ENCODE measurements around the gene MAD1L1. TPM values are rescaled to one million over a fixed set of nuclear protein-coding genes. Genes with fewer than 3 reads are reported as not detected.

Gene MAD1L1
- total and polyA plus RNA-seq, 10 donors, result 47.3 to 118 (median 68.2) TPM

DNA sequence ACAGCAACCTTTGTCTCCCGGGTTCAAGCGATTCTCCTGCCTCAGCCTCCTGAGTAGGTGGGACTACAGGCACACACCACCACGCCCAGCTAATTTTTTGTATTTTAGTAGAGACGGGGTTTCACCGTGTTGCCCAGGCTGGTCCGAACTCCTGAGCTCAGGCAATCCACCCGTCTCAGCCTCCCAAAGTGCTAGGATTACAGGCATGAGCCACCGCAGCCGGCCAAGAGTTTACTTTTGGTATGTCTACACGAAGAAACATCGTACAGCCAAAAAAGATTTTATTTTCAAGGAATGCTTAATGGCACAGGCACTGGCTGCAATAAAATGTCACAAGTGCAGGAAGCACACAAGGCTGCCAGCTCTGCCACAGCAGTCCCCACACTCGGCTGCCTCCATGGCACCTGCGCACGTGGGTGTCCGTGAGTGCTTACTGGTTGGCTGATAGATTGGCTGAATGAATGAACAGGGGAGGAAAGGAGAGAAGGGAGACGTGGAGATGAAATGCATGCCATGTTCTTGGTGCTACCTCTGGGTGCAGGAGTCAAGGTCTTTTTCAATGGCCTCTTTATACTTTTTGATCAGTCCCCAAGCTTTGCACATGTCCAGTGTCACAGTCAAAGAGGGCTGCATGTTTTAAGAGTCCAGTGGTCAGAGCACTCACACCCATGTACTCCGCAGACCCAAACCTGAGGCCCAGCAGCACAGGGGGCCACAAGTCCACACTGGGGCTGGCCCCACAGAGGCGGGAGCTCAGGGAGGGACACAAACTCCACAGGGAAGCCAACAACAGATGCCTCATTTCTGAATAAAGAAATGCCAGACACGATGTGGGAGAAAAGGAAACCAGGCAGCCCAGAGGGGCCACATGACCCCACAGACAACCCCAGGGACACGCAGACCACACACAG is 198.2 kb downstream of the MAD1L1 start:
- intact Hi-C loops (cut with DNase I; ENCODE audit: low total_unique reads), result no loop called here
- peak; percentile 63 for DNase-seq
- 77 to 87% (median 83%) methylated on average over 19 to 20 of the region's 20 CpGs for WGBS, 5 donors

DNA sequence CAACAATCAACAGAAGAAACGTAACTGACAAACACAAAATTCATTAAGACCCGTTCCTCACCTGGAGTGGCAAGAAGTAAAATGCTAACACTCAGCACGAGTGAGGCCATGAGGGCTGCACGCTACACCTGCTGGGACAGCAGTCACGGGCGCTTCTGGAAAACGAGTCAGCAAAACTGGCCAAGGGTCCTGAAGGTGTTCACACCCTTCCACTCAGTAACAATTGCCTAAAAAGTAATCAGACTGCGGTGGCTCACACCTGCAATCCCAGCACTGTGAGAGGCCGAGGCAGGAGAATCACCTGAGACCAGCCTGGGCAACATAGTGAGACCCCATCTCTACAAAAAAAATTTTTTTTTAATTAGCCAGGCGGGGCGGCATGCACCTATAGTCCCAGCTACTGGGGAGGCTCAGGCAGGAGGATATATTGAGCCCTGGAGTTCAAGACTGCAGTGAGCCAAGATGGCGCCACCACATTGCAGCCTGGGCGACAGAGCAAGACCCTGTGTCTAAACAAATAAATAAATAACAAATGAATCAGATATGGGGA is 199.1 kb downstream of the MAD1L1 start:
- H3K36me3 ChIP-seq, result no peaks in the 10 kb centered on the region
- H3K27me3 ChIP-seq (replicated peaks in 1 of 7), result no peaks in the 10 kb centered on the region
- no peak overlapping the region for H3K27ac ChIP-seq
- H3K9me3 ChIP-seq, result peaks cover 0 to 14% (median 7%) of the 10 kb centered on the region in 8 donors
- TF ChIP-seq, protein P1, sequence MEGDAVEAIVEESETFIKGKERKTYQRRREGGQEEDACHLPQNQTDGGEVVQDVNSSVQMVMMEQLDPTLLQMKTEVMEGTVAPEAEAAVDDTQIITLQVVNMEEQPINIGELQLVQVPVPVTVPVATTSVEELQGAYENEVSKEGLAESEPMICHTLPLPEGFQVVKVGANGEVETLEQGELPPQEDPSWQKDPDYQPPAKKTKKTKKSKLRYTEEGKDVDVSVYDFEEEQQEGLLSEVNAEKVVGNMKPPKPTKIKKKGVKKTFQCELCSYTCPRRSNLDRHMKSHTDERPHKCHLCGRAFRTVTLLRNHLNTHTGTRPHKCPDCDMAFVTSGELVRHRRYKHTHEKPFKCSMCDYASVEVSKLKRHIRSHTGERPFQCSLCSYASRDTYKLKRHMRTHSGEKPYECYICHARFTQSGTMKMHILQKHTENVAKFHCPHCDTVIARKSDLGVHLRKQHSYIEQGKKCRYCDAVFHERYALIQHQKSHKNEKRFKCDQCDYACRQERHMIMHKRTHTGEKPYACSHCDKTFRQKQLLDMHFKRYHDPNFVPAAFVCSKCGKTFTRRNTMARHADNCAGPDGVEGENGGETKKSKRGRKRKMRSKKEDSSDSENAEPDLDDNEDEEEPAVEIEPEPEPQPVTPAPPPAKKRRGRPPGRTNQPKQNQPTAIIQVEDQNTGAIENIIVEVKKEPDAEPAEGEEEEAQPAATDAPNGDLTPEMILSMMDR (IDR thresholded peaks at IDR 0.05 in 8 of 11, conservative IDR thresholded peaks at IDR 0.05 in 3 of 11), result no peak
- no peak for TF ChIP-seq POLR2AphosphoS5 (IDR thresholded peaks at IDR 0.05)
- H3K4me1 ChIP-seq, result peaks cover 23 to 71% (median 47%) of the 10 kb centered on the region in 6 donors
- H3K4me3 ChIP-seq, result no peak overlapping the region
- intact Hi-C loops (cut with DNase I; ENCODE audit: low total_unique reads), result no loop called here
- WGBS, 5 donors, result 93 to 99% (median 96%) methylated on average over 13 of the region's 13 CpGs
- peak; percentile 39 for DNase-seq

More for the DNA sequence above, 198.2 kb downstream of the MAD1L1 start:
- TF ChIP-seq POLR2A (IDR thresholded peaks at IDR 0.05), result no peak
- no peak for TF ChIP-seq POLR2AphosphoS5 (IDR thresholded peaks at IDR 0.05)
- TF ChIP-seq, protein P1 (IDR thresholded peaks at IDR 0.05 in 8 of 11, conservative IDR thresholded peaks at IDR 0.05 in 3 of 11), result no peak
- Histone ChIP-seq H3K4me3 (no peak overlapping the region), H3K4me1 (peaks cover 29 to 80% (median 56%) of the 10 kb centered on the region in 6 donors), H3K9me3 (peaks cover 0 to 5% (median 0%) of the 10 kb centered on the region in 8 donors), H3K27me3 (replicated peaks in 1 of 7) (no peaks in the 10 kb centered on the region), H3K36me3 (no peaks in the 10 kb centered on the region), H3K27ac (no peak overlapping the region)

DNA sequence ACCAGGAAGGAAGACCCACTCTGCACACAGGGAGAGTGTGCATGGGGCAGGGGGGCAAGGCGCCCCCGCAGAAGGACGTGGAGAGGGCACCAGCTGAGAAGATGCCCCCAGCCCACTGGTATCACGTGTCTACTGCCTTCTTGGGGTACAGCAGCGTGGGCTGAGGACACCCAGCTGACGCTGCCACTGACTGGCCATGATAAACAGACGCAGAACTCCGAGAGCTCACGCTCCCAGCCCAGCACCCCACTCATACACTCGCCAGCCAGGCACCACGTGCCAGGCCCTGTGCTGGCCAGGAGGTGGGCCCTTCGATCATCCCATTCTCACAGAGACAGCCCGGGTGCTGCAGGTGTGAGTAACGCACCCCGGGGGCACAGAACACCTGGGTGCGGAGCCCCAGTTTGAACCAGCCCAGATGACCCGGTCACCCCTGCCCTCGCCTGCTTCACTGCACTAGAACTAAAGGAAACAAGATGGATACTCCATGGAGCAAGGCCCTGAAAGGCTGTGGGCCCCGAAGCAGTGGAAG is 199.8 kb downstream of the MAD1L1 start:
- H3K36me3 ChIP-seq, result no peaks in the 10 kb centered on the region
- DNase-seq, result peak; percentile 74
- H3K9me3 ChIP-seq, result peaks cover 0 to 21% (median 13%) of the 10 kb centered on the region in 8 donors
- TF ChIP-seq, protein P1 (IDR thresholded peaks at IDR 0.05 in 8 of 11, conservative IDR thresholded peaks at IDR 0.05 in 3 of 11), result no peak
- TF ChIP-seq POLR2A (IDR thresholded peaks at IDR 0.05) (no peak), POLR2AphosphoS5 (IDR thresholded peaks at IDR 0.05) (no peak)
- no peak overlapping the region for H3K27ac ChIP-seq
- intact Hi-C loops (cut with DNase I; ENCODE audit: low total_unique reads), result no loop called here
- WGBS, 5 donors, result 89 to 93% (median 91%) methylated on average over 14 to 19 of the region's 19 CpGs
- H3K4me3 ChIP-seq, result no peak overlapping the region
- H3K27me3 ChIP-seq (replicated peaks in 1 of 7), result no peaks in the 10 kb centered on the region
- peaks cover 21 to 64% (median 40%) of the 10 kb centered on the region in 6 donors for H3K4me1 ChIP-seq
